Islet of Langerhans (tissue), 1 donor: ENCODE results near the gene FJX1.

Experiments used
- FAIRE-seq: peaks from one replicate; lab custom pipeline; 2011; peaks lifted over from hg19 to GRCh38; lab: Jason Lieb, UNC

FJX1 gene

GRCh38 chr11:35617687-35618496 is at the start of gene FJX1:
Gene FJX1 (plus strand): TSS chr11:35618460. CDS start chr11:35618637, 177 bp downstream.
- FAIRE-seq: no peak

- FAIRE-seq: no peak
These were observed 46.6 kb upstream of the FJX1 start for GRCh38 chr11:35571696-35572095.

- FAIRE-seq: no peak
These were observed 38.5 kb upstream of the FJX1 start for GRCh38 chr11:35579557-35580396.

GRCh38 chr11:35580397-35580781 is 37.9 kb upstream of the FJX1 start:
- FAIRE-seq: no peak

- no peak for FAIRE-seq
These were observed 36.2 kb upstream of the FJX1 start for GRCh38 chr11:35582033-35582432.

GRCh38 chr11:35583126-35583525 is 35.1 kb upstream of the FJX1 start:
- FAIRE-seq: no peak

GRCh38 chr11:35583843-35584242 is 34.4 kb upstream of the FJX1 start:
- FAIRE-seq: no peak

GRCh38 chr11:35584321-35584720 is 33.9 kb upstream of the FJX1 start:
- FAIRE-seq: no peak

GRCh38 chr11:35585416-35585815 is 32.8 kb upstream of the FJX1 start:
- no peak for FAIRE-seq

- FAIRE-seq: no peak
These were observed 32.0 kb upstream of the FJX1 start for GRCh38 chr11:35586222-35586621.

GRCh38 chr11:35587972-35588371 is 30.3 kb upstream of the FJX1 start:
- FAIRE-seq: no peak

GRCh38 chr11:35588627-35589026 is 29.6 kb upstream of the FJX1 start:
- FAIRE-seq: no peak

- no peak for FAIRE-seq
These were observed 29.0 kb upstream of the FJX1 start for GRCh38 chr11:35589281-35589680.

GRCh38 chr11:35590412-35590811 is 27.8 kb upstream of the FJX1 start:
- no peak for FAIRE-seq

- FAIRE-seq: no peak
These were observed 25.1 kb upstream of the FJX1 start for GRCh38 chr11:35593143-35593542.

- no peak for FAIRE-seq
These were observed 23.6 kb upstream of the FJX1 start for GRCh38 chr11:35594680-35595079.

GRCh38 chr11:35598254-35599125 is 19.8 kb upstream of the FJX1 start:
- FAIRE-seq: no peak

GRCh38 chr11:35600331-35600838 is 17.9 kb upstream of the FJX1 start:
- no peak for FAIRE-seq

GRCh38 chr11:35602160-35602793 is 16.0 kb upstream of the FJX1 start:
- FAIRE-seq: no peak

GRCh38 chr11:35602979-35603378 is 15.3 kb upstream of the FJX1 start:
- FAIRE-seq: no peak

- no peak for FAIRE-seq
These were observed 12.6 kb upstream of the FJX1 start for GRCh38 chr11:35605706-35606105.

GRCh38 chr11:35606206-35606605 is 12.1 kb upstream of the FJX1 start:
- no peak for FAIRE-seq
